ENCODE results near the gene BAZ1A.

- TF ChIP-seq ZNF316 (IDR thresholded peaks at IDR 0.05) (no peak), SREBF2 (CRISPR knock-in tag; IDR thresholded peaks at IDR 0.05) (no peak), ZNF280B (CRISPR knock-in tag; IDR thresholded peaks at IDR 0.05) (no peak), CTCF (IDR thresholded peaks at IDR 0.05 in 2 of 3, conservative IDR thresholded peaks at IDR 0.05 in 1 of 3; ENCODE audit: insufficient read depth in 2 of 3, low read depth in 1 of 3, low read length in 3 of 3) (no peak), POLR2A (conservative IDR thresholded peaks at IDR 0.05) (no peak), SLC30A9 (CRISPR knock-in tag; IDR thresholded peaks at IDR 0.05) (no peak)
Observed at GRCh38 chr14:34781242-34781641, 93.9 kb downstream of the BAZ1A start.
